HG02973 (cell line): ENCODE measurements around the gene MXI1.

Experiments used
- ATAC-seq: cut with Tn5 transposase; IDR thresholded peaks from one replicate; pipeline ENCODE4 v1.9.1; 2021; ENCODE audit warnings: moderate library complexity; ENCODE audit not compliant: unreplicated experiment

The MXI1 gene

GRCh38 chr10:110273474-110273873 is 66.1 kb downstream of the MXI1 start:
- no peak for ATAC-seq

GRCh38 chr10:110274072-110274627 is 66.7 kb downstream of the MXI1 start:
- ATAC-seq: no peak

- no peak for ATAC-seq
Measured at GRCh38 chr10:110274647-110275046, 67.2 kb downstream of the MXI1 start.

GRCh38 chr10:110275128-110275729 is 67.8 kb downstream of the MXI1 start:
- ATAC-seq: no peak

- ATAC-seq: no peak
Measured at GRCh38 chr10:110276603-110277002, 69.2 kb downstream of the MXI1 start.

- ATAC-seq: no peak
Measured at GRCh38 chr10:110277591-110277990, 70.2 kb downstream of the MXI1 start.

GRCh38 chr10:110278562-110279406 is 71.4 kb downstream of the MXI1 start:
- ATAC-seq: no peak

- no peak for ATAC-seq
Measured at GRCh38 chr10:110279407-110279986, 72.1 kb downstream of the MXI1 start.

GRCh38 chr10:110284262-110284661 is 76.9 kb downstream of the MXI1 start:
- ATAC-seq: no peak

- ATAC-seq: no peak
Measured at GRCh38 chr10:110285501-110285900, 78.1 kb downstream of the MXI1 start.

- no peak for ATAC-seq
Measured at GRCh38 chr10:110286841-110287240, 79.4 kb downstream of the MXI1 start.

GRCh38 chr10:110296966-110297365 is 89.6 kb downstream of the MXI1 start:
- ATAC-seq: no peak

- no peak for ATAC-seq
Measured at GRCh38 chr10:110300486-110300986, 93.1 kb downstream of the MXI1 start.

GRCh38 chr10:110303681-110304080 is 96.3 kb downstream of the MXI1 start:
- ATAC-seq: no peak

- peak; percentile 36 for ATAC-seq
Measured at GRCh38 chr10:110304394-110304779, 97.0 kb downstream of the MXI1 start.

- peak; percentile 89 for ATAC-seq
Measured at GRCh38 chr10:110304780-110305421, 97.5 kb downstream of the MXI1 start, which contains the start of gene SMNDC1. TSS of gene SMNDC1 (minus strand) at chr10:110304920. CDS start at chr10:110303587, 1,333 bp downstream.

- ATAC-seq: peak; percentile 52
Measured at GRCh38 chr10:110305767-110306451, 98.5 kb downstream of the MXI1 start.

GRCh38 chr10:110306452-110306768 is 99.0 kb downstream of the MXI1 start:
- ATAC-seq: no peak

- ATAC-seq: no peak
Measured at GRCh38 chr10:110307805-110308204, 100.4 kb downstream of the MXI1 start.

- no peak for ATAC-seq
Measured at GRCh38 chr10:110310741-110311140, 103.3 kb downstream of the MXI1 start.
